Measurements from ENCODE around the gene UBAP1. TPM values are rescaled to one million over a fixed set of nuclear protein-coding genes. Genes with fewer than 3 reads are reported as not detected.

UBAP1 gene
- total and polyA plus RNA-seq, 9 of the 15 experiments (the other 6 are each of a cell fraction or from before 2014, with no cell fraction given) = 1.3 to 33.4 (median 16.5) TPM

DNA sequence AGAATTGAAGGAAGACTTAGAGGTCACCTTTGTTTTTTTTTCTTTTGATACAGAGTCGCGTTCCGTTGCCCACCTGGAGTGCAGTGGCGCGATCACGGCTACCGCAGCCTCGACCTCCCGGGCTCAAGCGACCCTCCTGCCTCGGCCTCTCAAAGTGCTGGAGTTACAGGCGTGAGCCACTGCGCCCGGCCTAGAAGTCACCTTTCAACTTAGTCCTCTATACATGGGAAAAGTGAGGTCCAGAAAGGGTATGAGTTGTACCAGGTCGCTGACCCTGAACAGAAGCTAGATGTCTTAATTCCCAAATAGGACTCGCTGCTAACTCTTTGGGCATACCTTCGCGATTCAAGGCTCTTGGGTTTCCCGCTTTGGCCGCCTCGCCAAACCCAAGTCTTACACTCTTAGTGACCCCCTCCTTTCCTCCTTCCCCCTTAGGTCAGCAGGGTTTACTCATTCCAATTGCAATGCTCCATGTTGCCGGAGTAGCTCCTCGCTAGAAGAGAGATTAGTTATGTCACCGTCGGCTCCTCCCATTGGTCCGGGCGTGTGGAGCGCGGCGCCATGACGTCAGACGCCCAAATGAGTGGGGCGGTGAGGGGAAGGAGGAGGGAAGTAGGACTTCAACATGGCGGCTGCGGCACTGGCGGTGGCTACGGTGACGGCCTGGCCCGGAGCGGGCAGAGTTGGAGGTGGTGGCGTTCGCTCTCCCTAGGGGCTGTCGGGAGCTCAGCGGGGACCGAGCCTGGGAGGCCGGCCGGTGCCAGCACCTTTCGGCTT, at the start of gene UBAP1 (continued):
- TF ChIP-seq, protein P1, sequence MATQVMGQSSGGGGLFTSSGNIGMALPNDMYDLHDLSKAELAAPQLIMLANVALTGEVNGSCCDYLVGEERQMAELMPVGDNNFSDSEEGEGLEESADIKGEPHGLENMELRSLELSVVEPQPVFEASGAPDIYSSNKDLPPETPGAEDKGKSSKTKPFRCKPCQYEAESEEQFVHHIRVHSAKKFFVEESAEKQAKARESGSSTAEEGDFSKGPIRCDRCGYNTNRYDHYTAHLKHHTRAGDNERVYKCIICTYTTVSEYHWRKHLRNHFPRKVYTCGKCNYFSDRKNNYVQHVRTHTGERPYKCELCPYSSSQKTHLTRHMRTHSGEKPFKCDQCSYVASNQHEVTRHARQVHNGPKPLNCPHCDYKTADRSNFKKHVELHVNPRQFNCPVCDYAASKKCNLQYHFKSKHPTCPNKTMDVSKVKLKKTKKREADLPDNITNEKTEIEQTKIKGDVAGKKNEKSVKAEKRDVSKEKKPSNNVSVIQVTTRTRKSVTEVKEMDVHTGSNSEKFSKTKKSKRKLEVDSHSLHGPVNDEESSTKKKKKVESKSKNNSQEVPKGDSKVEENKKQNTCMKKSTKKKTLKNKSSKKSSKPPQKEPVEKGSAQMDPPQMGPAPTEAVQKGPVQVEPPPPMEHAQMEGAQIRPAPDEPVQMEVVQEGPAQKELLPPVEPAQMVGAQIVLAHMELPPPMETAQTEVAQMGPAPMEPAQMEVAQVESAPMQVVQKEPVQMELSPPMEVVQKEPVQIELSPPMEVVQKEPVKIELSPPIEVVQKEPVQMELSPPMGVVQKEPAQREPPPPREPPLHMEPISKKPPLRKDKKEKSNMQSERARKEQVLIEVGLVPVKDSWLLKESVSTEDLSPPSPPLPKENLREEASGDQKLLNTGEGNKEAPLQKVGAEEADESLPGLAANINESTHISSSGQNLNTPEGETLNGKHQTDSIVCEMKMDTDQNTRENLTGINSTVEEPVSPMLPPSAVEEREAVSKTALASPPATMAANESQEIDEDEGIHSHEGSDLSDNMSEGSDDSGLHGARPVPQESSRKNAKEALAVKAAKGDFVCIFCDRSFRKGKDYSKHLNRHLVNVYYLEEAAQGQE (IDR thresholded peaks at IDR 0.05; ENCODE audit: borderline replicate concordance) = no peak
- TF ChIP-seq, protein P1 (CRISPR knock-in tag; IDR thresholded peaks at IDR 0.05; ENCODE audit: low read depth) = no peak
- no peak for TF ChIP-seq BHLHE40 (IDR thresholded peaks at IDR 0.05; ENCODE audit: low read length)
- TF ChIP-seq TEAD1 (CRISPR knock-in tag; IDR thresholded peaks at IDR 0.05) = peak in 1 of 2 experiments; percentile 77; a peak in 1 of 4 replicates
- TF ChIP-seq SRF (CRISPR knock-in tag; IDR thresholded peaks at IDR 0.05) = 0 out of 4 replicates have a peak, but pooled peaks of 1 of the 2 experiments have one; percentile 37
- TF ChIP-seq HSF4 (CRISPR knock-in tag; IDR thresholded peaks at IDR 0.05; ENCODE audit: borderline replicate concordance) = no peak
- no peak for TF ChIP-seq ZNF212 (CRISPR knock-in tag; IDR thresholded peaks at IDR 0.05)
- TF ChIP-seq, protein P2, sequence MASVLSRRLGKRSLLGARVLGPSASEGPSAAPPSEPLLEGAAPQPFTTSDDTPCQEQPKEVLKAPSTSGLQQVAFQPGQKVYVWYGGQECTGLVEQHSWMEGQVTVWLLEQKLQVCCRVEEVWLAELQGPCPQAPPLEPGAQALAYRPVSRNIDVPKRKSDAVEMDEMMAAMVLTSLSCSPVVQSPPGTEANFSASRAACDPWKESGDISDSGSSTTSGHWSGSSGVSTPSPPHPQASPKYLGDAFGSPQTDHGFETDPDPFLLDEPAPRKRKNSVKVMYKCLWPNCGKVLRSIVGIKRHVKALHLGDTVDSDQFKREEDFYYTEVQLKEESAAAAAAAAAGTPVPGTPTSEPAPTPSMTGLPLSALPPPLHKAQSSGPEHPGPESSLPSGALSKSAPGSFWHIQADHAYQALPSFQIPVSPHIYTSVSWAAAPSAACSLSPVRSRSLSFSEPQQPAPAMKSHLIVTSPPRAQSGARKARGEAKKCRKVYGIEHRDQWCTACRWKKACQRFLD (CRISPR knock-in tag; IDR thresholded peaks at IDR 0.05) = no peak
- TF ChIP-seq ZNF766 (CRISPR knock-in tag; conservative IDR thresholded peaks at IDR 0.05) = peak; percentile 57; the same call in 1 of the 2 replicates
- TF ChIP-seq HNRNPLL (IDR thresholded peaks at IDR 0.05; ENCODE audit: low read depth, low read length, poor library complexity, severe bottlenecking) = peak; percentile 98
- no peak for TF ChIP-seq FUS (optimal IDR thresholded peaks at IDR 0.05; ENCODE audit: low read depth, low read length)
- peak; percentile 75 for TF ChIP-seq RBBP5 (IDR thresholded peaks at IDR 0.05; ENCODE audit: borderline replicate concordance, insufficient read depth, low read length, poor library complexity, severe bottlenecking)
- TF ChIP-seq TOE1 (IDR thresholded peaks at IDR 0.05; ENCODE audit: borderline replicate concordance) = no peak
- TF ChIP-seq TOE1 (CRISPR knock-in tag; IDR thresholded peaks at IDR 0.05; ENCODE audit: borderline replicate concordance, low read depth) = 0 out of 2 replicates have a peak, but pooled peaks have one; percentile 47
- TF ChIP-seq NR2C1 (IDR thresholded peaks at IDR 0.05) = peak; percentile 21; the same call in 1 of the 2 replicates
- TF ChIP-seq NR2C1 (tag; IDR thresholded peaks at IDR 0.05) = peak; percentile 48
- TF ChIP-seq HDAC6 (IDR thresholded peaks at IDR 0.05; ENCODE audit: low read depth, low read length) = no peak
- peak; percentile 39; the same call in 1 of the 2 replicates for TF ChIP-seq C11orf30 (IDR thresholded peaks at IDR 0.05; ENCODE audit: low read depth)
